NCI-H82 (cell line): ENCODE measurements around the gene GAB2.
A peak's percentile ranks its signal among the peaks of the same experiment; 100 is the strongest.
"Not testable (repeated sequence)": the region's sequence is repeated elsewhere in the genome, so short reads cannot be mapped to it uniquely, and the experiment has no call there.

Experiments
- DNase-seq: peaks from one replicate; lab custom pipeline; 2025; lab: John Stamatoyannopoulos, UW

GAB2 gene

GRCh38 chr11:78312712-78313111 is 104.9 kb downstream of the GAB2 start:
- DNase-seq = no peak

- no peak for DNase-seq
These were observed 105.8 kb downstream of the GAB2 start for GRCh38 chr11:78311702-78312371.

- DNase-seq = no peak
These were observed 107.1 kb downstream of the GAB2 start for GRCh38 chr11:78310500-78310909.

DNA sequence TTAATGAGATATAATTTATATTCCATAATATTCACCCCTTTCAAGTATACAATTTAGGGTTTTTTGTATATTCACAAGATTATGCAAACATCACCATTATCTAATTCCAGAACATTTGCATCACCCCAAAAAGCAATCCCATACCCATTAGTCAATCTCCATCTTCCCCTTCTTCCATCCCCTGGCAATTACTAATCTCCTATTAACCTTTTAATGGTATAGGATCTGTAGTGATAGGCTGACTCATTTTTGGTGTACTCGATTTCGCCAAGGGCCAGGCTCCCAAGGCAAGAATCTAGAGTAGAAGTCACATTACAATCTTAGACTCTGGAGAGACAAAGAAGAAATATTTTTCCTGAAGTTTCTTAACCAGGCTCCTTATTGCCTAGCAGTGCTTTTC is 113.4 kb downstream of the GAB2 start:
- no peak for DNase-seq

DNA sequence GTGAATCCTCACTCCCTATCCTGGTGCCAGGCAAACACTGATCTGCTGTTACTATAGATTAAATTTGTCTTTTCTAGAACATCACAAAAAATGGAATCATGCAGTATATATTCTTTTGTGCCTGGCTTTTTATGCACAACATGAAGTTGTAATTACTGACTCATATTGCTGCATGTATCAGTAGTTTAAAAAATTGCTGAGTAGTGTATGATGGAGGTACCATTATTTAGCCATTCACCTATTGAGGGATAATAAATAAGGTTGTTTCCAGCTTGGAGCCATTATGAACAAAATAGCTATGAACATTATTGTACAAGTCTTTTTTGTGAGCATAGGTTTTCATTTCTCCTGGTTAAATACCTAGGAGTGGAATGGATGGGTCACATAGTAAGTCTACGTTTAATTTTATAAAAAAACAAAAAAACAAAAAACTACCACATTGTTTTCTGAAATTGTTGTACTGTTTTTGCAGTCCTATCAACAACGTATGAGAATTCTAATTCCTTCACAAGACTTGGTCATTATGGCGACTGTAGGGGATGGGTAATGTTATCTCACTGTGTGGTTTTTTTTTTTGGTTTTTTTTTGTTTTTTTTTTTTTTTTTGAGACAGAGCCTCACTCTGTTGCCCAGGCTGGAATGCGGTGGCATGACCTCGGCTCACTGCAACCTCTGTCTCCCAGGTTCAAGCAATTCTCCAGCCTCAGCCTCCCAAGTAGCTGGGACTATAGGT is 117.3 kb downstream of the GAB2 start:
- DNase-seq = no peak

DNA sequence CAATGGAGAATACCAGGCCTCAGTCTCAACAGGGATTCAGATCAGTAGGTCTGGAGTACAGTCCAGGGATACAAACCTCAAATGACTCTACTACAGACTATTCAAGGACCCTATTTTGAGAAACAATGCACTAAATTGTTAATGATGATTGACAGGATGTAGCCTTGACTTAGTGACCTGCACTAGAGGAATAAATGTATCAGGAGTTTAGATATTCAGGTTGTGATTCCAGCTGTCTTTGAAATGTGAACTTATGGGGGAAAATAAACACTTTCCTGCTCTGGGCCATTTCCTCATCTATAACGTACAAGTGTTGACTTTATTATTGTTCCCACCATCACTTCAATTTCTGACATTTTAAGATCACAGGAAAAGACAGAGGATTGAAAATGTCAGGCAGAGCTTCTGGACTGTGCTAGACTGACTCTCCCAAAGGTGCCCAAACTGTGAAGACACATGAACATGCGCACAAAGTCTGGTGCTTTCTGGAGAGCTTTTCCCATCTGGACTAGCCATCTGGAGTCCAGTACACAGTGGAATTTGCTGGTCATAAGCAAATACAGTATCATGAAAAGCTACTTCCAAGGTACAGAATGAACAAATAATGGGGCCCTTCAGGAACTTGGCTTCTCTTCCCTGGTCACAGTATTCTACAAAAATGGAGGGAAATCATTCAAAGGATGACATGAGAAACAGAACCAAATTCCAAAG is 118.5 kb downstream of the GAB2 start:
- peak; percentile 41 for DNase-seq

GRCh38 chr11:78298291-78298771 is 119.3 kb downstream of the GAB2 start:
- DNase-seq = peak; percentile 3

GRCh38 chr11:78295991-78296930 is 121.4 kb downstream of the GAB2 start:
- DNase-seq = peak; percentile 87

DNA sequence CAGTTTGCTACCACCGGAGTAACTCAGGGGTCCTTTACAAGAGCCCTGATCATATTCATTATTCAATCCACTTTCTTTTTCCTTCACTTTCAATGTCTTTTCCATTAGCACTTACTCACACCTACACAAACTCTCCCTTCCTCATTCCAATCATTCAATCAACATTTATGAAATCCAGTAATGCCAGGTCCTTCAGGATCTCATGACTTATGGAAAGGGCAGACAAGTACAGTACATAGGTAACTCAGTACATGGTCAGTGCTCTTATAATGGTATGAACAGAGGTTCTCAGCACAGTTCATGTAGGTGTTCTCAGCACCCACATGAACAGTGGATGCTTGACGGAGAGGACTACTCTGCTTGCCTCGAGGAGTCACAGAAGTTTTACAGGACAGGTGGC is 122.3 kb downstream of the GAB2 start:
- DNase-seq = no peak

DNA sequence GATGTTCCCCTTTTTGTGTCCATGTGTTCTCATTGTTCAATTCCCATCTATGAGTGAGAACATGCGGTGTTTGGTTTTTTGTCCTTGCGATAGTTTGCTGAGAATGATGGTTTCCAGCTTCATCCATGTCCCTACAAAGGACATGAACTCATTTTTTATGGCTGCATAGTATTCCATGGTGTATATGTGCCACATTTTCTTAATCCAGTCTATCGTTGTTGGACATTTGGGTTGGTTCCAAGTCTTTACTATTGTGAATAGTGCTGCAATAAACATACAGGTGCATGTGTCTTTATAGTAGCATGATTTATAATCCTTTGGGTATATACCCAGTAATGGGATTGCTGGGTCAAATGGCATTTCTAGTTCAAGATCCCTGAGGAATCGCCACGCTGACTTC is 123.5 kb downstream of the GAB2 start:
- not testable (repeated sequence) for DNase-seq

DNA sequence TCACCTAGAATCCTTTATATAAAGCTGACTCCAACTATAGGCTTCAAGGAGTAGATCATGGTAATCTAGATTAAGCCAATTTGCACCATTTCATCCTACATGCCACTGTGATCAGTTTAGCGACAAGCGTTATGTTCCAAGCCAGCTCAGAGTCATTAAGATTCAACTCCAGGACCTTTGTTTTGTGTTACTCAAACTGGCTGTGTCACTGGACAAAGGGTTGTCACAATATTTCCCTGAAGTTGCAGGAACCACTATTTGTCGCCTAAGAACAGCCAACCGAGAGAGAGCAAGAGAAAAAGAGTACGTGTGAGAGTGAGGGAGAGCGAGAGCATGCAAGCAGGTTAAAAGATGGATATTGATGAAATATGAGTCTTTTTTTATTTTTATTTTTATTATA is 124.1 kb downstream of the GAB2 start:
- DNase-seq = peak; percentile 59

- DNase-seq = no peak
These were observed 125.4 kb downstream of the GAB2 start for GRCh38 chr11:78292109-78292803.

DNA sequence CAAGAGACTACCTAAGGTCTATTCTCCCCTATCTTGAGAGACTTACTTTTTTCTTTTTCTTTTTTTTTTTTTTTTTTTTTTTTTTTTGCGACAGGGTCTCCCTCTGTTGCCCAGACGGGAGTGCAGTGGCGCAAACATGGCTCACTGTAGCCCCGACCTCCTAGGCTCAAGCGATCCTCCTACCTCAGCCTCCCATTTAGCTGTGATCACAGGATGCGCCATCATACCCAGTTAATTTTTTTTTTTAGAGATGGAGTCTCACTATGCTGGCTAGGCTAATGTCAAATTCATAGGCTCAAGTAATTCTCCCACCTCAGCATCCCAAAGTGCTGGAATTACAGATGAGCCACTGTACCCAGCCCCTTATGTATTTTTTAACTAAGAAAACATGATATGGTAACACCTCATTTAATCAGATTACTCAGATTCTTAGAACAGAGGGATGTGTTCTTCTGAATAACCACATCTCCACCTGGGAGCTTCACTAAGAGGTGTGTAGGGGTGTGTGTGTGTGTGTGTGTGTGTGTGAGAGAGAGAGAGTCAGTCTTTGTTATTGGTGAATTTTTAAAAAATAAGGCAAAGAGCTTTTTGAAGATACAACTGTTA is 126.0 kb downstream of the GAB2 start:
- DNase-seq = no peak

GRCh38 chr11:78290293-78291176 is 127.1 kb downstream of the GAB2 start:
- DNase-seq = no peak

GRCh38 chr11:78289552-78290292 is 127.9 kb downstream of the GAB2 start:
- no peak for DNase-seq

- no peak for DNase-seq
These were observed 133.4 kb downstream of the GAB2 start for GRCh38 chr11:78284260-78284659.

GRCh38 chr11:78282821-78283220 is 134.8 kb downstream of the GAB2 start:
- no peak for DNase-seq

DNA sequence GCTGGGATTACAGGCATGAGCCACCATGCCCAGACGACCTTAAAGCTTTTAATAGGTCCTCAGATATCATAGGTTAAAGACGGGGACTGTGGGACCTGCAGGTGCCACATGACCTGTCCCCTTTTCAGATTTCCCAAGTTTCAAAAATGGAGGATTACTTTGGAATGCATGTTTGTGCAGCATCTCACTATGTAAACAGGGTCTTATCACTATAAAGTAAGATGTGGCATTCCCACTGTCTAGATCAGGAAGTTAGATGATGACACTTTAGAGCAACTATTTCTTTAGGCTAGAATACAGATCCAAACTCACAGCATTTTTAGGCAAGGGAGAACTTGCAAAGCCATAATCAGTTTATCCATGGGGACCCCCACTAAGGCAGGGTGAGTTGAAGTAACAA is 136.1 kb downstream of the GAB2 start:
- no peak for DNase-seq
